Measurements from ENCODE around the gene PLCB1.

- TF ChIP-seq CTCF (IDR thresholded peaks at IDR 0.05 in 2 of 3, conservative IDR thresholded peaks at IDR 0.05 in 1 of 3; ENCODE audit: control insufficient read depth in 2 of 3, extremely low read depth in 1 of 3, insufficient read depth in 1 of 3, low read depth in 3 of 3, low read length in 3 of 3) (no peak), BCL11A (IDR thresholded peaks at IDR 0.05; ENCODE audit: low read depth, low read length) (no peak), USF1 (IDR thresholded peaks at IDR 0.05; ENCODE audit: borderline replicate concordance, extremely low read length, insufficient read depth, low read depth, low read length) (no peak), TCF3 (IDR thresholded peaks at IDR 0.05; ENCODE audit: borderline replicate concordance, insufficient read depth, low read depth, low read length) (no peak), ATF7 (IDR thresholded peaks at IDR 0.05; ENCODE audit: low read depth) (no peak), CHD4 (IDR thresholded peaks at IDR 0.05) (no peak)
Measured at GRCh38 chr20:8756410-8756809, 624.3 kb downstream of the PLCB1 start.
